Neural cell (in vitro differentiated cells): ENCODE measurements around the gene PTK7. TPM values are rescaled to one million over a fixed set of nuclear protein-coding genes. Genes with fewer than 3 reads are reported as not detected.

Experiments used
- H2AFZ ChIP-seq: fragments of 200-600, 300-800 bp; sonication (generic), shearing (Covaris generic); 2 replicates; pipeline ENCODE4 v1.6.0; 2014; ENCODE audit warnings: low read depth, mild to moderate bottlenecking, antibody characterized with exemption, low read length, moderate library complexity
- H3F3A ChIP-seq: fragments of 200-600 bp; shearing (Covaris generic); 2 replicates; pipeline ENCODE4 v1.6.1; 2016; ENCODE audit warnings: mild to moderate bottlenecking, moderate library complexity, mixed read lengths, antibody characterized with exemption, low read length; ENCODE audit not compliant: insufficient read depth, poor library complexity, severe bottlenecking
- H3K27ac ChIP-seq: fragments of 200-600, 300-800 bp; sonication (generic), shearing (Covaris generic); 2 replicates; pipeline ENCODE4 v1.5.1; 2014; ENCODE audit warnings: mild to moderate bottlenecking, low read length, moderate library complexity
- H3K27me3 ChIP-seq: fragments of 300-800, 200-600 bp; sonication (generic), shearing (Covaris generic); 2 replicates; pipeline ENCODE4 v1.6.0; 2014; ENCODE audit warnings: mild to moderate bottlenecking, low read depth, low read length, moderate library complexity; ENCODE audit not compliant: insufficient read depth
- H3K36me3 ChIP-seq: fragments of 300-800, 200-600 bp; sonication (generic), shearing (Covaris generic); 2 replicates; pipeline ENCODE4 v1.5.1; 2014; ENCODE audit warnings: mild to moderate bottlenecking, antibody characterized with exemption, low read length, moderate library complexity; ENCODE audit not compliant: insufficient read depth
- H3K4me2 ChIP-seq: fragments of 300-800, 200-600 bp; sonication (generic), shearing (Covaris generic); 2 replicates; pipeline ENCODE4 v1.6.0; 2014; ENCODE audit warnings: mild to moderate bottlenecking, low read length
- H3K4me3 ChIP-seq: fragments of 300-800, 200-600 bp; sonication (generic), shearing (Covaris generic); 2 replicates; pipeline ENCODE4 v1.5.1; 2014; ENCODE audit warnings: mild to moderate bottlenecking, low read length, moderate library complexity
- H3K79me2 ChIP-seq: fragments of 200-600 bp; shearing (Covaris generic); replicated peaks from 2 replicates; pipeline ENCODE4 v1.6.0; 2014; ENCODE audit warnings: mild to moderate bottlenecking, low read length, moderate library complexity; ENCODE audit not compliant: insufficient read depth
- H3K9ac ChIP-seq: fragments of 300-800, 200-600 bp; sonication (generic), shearing (Covaris generic); 2 replicates; pipeline ENCODE4 v1.6.1; 2016; ENCODE audit warnings: mild to moderate bottlenecking, low read length, mixed read lengths
- H3K9me2 ChIP-seq: fragments of 200-600 bp; shearing (Covaris generic); 2 replicates; pipeline ENCODE4 v1.6.1; 2016; ENCODE audit warnings: mild to moderate bottlenecking, low read length, mixed read lengths; ENCODE audit not compliant: insufficient read depth
- H3K9me3 ChIP-seq: fragments of 200-600, 300-800 bp; sonication (generic), shearing (Covaris generic); 2 replicates; pipeline ENCODE4 v1.6.1; 2016; ENCODE audit warnings: mild to moderate bottlenecking, mixed run types, low read length, moderate library complexity, mixed read lengths
- H4K20me1 ChIP-seq: fragments of 200-600 bp; shearing (Covaris generic); 2 replicates; pipeline ENCODE4 v1.6.1; 2016; ENCODE audit warnings: mild to moderate bottlenecking, mixed run types; ENCODE audit not compliant: insufficient read depth
- CTCF ChIP-seq: fragments of 450-650 bp; IDR thresholded peaks from 2 replicates; pipeline ENCODE4 v1.5.1; 2014; ENCODE audit warnings: antibody characterized with exemption, mild to moderate bottlenecking, moderate library complexity; ENCODE audit not compliant: poor library complexity, severe bottlenecking
- EP300 ChIP-seq: fragments of 450-650 bp; conservative IDR thresholded peaks from 2 replicates; pipeline ENCODE4 v1.6.1; 2014; ENCODE audit warnings: antibody characterized with exemption, mild to moderate bottlenecking, moderate library complexity; ENCODE audit not compliant: poor library complexity, severe bottlenecking
- EZH2 ChIP-seq: fragments of 200-600, 300-800 bp; shearing (Covaris generic), sonication (generic); IDR thresholded peaks from 2 replicates; pipeline ENCODE4 v1.6.1; 2014; ENCODE audit warnings: antibody characterized with exemption, low read length, borderline replicate concordance, mild to moderate bottlenecking; ENCODE audit not compliant: insufficient read depth, poor library complexity, severe bottlenecking
- MXI1 ChIP-seq: fragments of 450-650 bp; conservative IDR thresholded peaks from 2 replicates; pipeline ENCODE4 v1.6.1; 2014; ENCODE audit warnings: antibody characterized with exemption, mild to moderate bottlenecking; ENCODE audit not compliant: poor library complexity, severe bottlenecking
- POLR2AphosphoS5 ChIP-seq: IDR thresholded peaks from 2 replicates; pipeline ENCODE4 v1.6.1; 2012
- RAD21 ChIP-seq: fragments of 450-650 bp; conservative IDR thresholded peaks from 2 replicates; pipeline ENCODE4 v1.6.1; 2014; ENCODE audit warnings: antibody characterized with exemption, mild to moderate bottlenecking, moderate library complexity
- REST ChIP-seq: IDR thresholded peaks from 2 replicates; pipeline ENCODE4 v1.6.1; 2012; ENCODE audit warnings: borderline replicate concordance
- SMC3 ChIP-seq: fragments of 450-650 bp; conservative IDR thresholded peaks from 2 replicates; pipeline ENCODE4 v1.6.1; 2014; ENCODE audit warnings: antibody characterized with exemption, mild to moderate bottlenecking, moderate library complexity; ENCODE audit not compliant: poor library complexity
- TAF1 ChIP-seq: IDR thresholded peaks from 2 replicates; pipeline ENCODE4 v1.6.1; 2012; ENCODE audit warnings: low read depth
- polyA plus RNA-seq: library from polyadenylated mRNA; depleted of rRNA; stranded (reverse); fragments of >200 nt; gene quantifications from 2 replicates; pipeline ENCODE4 v1.2.3, GENCODE V29; 2014

The PTK7 gene
- polyA plus RNA-seq, 1 donor from 2014 or later: 32.5 TPM

GRCh38 chr6:43034190-43034525 lies 42.0 kb upstream of the PTK7 start:
- Histone ChIP-seq H3K9me3 (no peaks in the 10 kb centered on the region), H3K9me2 (no peaks in the 10 kb centered on the region), H3K36me3 (no peaks in the 10 kb centered on the region), H3K27me3 (no peaks in the 10 kb centered on the region), H3F3A (no peaks in the 10 kb centered on the region), H3K4me2 (no peak overlapping the region), H3K79me2 (no peaks in the 10 kb centered on the region), H3K27ac (no peak overlapping the region), H3K9ac (no peak overlapping the region), H4K20me1 (no peaks in the 10 kb centered on the region), H3K4me3 (no peak overlapping the region), H2AFZ (no peak overlapping the region)
- no peak for TF ChIP-seq SMC3
- no peak for TF ChIP-seq EP300
- TF ChIP-seq REST: no peak
- no peak for TF ChIP-seq MXI1
- no peak for TF ChIP-seq EZH2
- no peak for TF ChIP-seq TAF1
- no peak for TF ChIP-seq RAD21
- no peak for TF ChIP-seq POLR2AphosphoS5
- TF ChIP-seq CTCF: no peak

- no peak overlapping the region for H3K4me3 ChIP-seq
- no peaks in the 10 kb centered on the region for H4K20me1 ChIP-seq
- TF ChIP-seq EP300 (no peak), RAD21 (no peak), SMC3 (no peak), POLR2AphosphoS5 (no peak), REST (no peak), TAF1 (no peak), MXI1 (no peak), EZH2 (no peak), CTCF (no peak)
- H2AFZ ChIP-seq: no peak overlapping the region
- H3K4me2 ChIP-seq: no peak overlapping the region
- H3K9me2 ChIP-seq: no peaks in the 10 kb centered on the region
- no peak overlapping the region for H3K9ac ChIP-seq
- no peaks in the 10 kb centered on the region for H3F3A ChIP-seq
- H3K27ac ChIP-seq: no peak overlapping the region
- no peaks in the 10 kb centered on the region for H3K36me3 ChIP-seq
- no peaks in the 10 kb centered on the region for H3K27me3 ChIP-seq
- no peaks in the 10 kb centered on the region for H3K9me3 ChIP-seq
- H3K79me2 ChIP-seq: no peaks in the 10 kb centered on the region
These were observed 40.5 kb upstream of the PTK7 start for GRCh38 chr6:43035495-43036194.
